NB4 (cell line): ENCODE results near the gene WLS.

ENCODE experiments used
- CTCF ChIP-seq: IDR thresholded peaks from one replicate; pipeline ENCODE4 v1.5.1; 2012; ENCODE audit warnings: low read depth, low read length
- MYC ChIP-seq: IDR thresholded peaks from 2 replicates; pipeline ENCODE4 v1.6.1; 2011; ENCODE audit warnings: low read depth, low read length
- POLR2A ChIP-seq: IDR thresholded peaks from 2 replicates; pipeline ENCODE4 v1.6.1; 2011; ENCODE audit warnings: mild to moderate bottlenecking; ENCODE audit not compliant: insufficient read length; ENCODE audit errors: extremely low read depth

- no peak for TF ChIP-seq CTCF
- TF ChIP-seq POLR2A = no peak
- TF ChIP-seq MYC = no peak
These were observed 128.3 kb downstream of the WLS start for GRCh38 chr1:68103884-68104554.
